Measurements from ENCODE around the gene NOD2.

The NOD2 gene
- long read RNA-seq, donor 1: 0 reads
- long read RNA-seq, donor 2: 0 reads
- long read RNA-seq, donor 3: 0 reads
- long read RNA-seq, donor 4: 0 reads
- long read RNA-seq, donor 5: 0 reads
- long read RNA-seq, donor 6: 0 reads
- long read RNA-seq, donor 7: 0 reads
- long read RNA-seq, donor 8: 0 reads

DNA sequence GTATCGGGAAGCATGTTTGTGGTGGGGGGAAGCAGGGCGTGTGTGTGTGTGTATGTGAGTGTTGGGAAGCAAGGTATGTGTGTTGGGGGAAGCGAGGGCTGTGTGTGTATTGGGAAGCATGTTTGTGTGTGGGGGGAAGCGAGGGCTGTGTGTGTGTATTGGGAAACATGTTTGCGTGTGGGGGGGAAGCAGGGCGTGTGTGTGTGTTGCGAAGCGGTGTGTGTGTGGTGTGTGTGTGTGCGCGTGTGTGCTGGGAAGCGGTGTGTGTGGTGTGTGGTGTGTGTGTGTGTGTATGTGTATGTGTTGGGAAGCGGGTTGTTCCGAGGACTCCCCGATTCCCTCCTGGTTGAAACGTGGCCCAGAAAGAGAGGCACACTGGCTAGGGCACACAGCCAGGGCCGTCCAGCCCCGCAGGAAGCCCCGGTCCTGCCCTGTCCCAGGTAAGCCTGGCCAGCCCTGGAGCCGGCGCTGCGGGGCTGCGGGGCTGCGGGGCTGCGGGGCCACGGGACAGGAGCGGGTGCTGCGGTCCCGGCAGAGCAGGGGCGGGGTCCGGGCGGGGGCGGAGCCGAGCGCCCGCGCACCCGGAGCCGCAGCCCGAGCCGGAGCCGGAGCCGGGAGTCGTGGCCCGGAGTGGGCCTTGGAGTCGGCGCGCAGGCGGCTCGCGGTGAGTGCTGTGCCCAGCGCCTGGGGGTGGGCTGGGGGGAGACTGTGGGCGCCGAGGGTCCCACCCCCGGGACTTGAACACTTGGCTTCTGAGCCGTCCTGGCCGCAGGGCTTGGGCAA lies at the start of gene NOD2:
NOD2 (plus strand) TSS at position 608 of the 783 bp plus-strand sequence. CDS start 5,890 bp downstream, outside the sequence.
- peak; percentile 46 for DNase-seq

GRCh38 chr16:50644245-50644644 lies 49.2 kb upstream of the NOD2 start:
- no peak for DNase-seq

DNA sequence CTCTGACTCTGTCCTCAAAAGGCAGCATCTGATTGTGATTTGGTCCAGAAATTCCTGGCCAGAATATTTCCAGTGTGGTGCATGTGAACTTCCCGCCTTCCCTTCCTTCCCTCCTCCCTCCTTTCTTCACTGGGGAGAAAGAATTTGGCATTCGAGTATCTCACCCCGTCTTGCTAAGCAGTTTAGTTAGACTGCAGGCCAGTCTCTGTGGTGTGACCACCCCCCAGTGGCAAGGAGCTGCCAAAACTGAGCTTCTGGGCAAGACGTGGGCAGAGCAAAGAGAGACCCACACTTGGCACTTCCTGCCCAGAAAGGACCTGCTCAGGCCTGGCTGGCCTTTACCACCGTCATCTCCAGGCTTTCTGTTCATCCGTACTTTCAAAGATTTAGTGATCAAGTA lies 48.7 kb upstream of the NOD2 start:
- DNase-seq: no peak

GRCh38 chr16:50645563-50646220 lies 47.7 kb upstream of the NOD2 start:
- DNase-seq: peak; percentile 39

GRCh38 chr16:50646345-50646744 lies 47.1 kb upstream of the NOD2 start:
- DNase-seq: no peak

DNA sequence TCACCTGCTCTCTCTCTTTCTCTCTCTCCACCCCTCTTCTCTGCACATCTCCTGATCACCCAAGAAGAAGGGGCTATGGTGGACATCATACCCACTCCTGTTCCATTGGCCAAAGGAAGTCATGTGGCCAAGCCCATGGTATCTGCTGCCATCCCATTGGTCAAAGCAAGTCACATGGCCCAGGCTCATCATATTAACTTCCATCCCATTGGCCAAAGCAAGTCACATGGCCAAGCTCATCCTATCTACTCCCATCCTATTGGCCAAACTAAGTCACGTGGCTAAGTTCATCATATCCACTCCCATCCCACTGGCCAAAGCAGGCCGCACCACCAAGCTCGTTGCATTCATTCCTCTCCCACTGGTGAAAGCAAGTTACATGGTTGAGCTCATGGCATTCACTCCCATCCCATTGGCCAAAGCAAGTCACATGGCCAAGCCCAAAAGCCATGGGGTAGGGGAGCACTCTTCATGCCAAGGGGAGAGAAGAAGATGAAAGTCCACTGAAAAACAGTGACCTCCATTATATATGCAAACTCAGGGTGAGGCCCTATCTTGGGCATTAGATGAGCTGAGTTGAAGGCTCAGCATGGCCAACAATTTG lies 41.5 kb upstream of the NOD2 start:
- no peak for DNase-seq

DNA sequence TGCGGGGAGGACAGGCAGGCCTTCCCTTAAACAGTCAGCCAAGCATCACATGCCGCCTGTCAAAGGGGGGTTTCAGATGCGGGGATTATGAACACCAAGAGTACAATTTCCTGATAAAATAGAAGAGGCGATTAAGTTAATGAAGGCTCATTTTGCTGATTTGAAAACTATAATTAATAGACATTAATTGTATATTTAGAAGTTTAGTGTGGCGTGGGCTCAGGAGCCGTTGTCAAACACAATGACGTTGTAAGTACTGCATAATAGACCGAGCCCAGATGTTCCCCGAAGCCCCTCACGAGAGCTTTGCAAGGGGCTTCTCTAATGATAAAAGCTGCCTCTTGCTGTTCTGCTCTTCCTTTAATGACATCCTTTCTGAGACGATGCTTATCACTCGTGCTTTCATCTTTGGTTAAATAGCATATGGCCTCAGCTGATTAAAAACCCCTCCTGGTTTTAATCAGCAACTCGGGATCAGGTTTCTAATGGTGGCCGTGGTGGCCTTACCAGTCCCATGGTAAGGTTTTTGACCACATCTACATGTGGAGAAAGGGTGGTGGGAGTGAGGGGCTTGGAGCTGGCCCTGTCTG lies 40.5 kb upstream of the NOD2 start:
- DNase-seq: no peak

GRCh38 chr16:50653633-50654519 lies 39.5 kb upstream of the NOD2 start:
- DNase-seq: no peak

- DNase-seq: no peak
These were observed 37.8 kb upstream of the NOD2 start for GRCh38 chr16:50655558-50656055.

- no peak for DNase-seq
These were observed 36.2 kb upstream of the NOD2 start for GRCh38 chr16:50657241-50657640.

- DNase-seq: no peak
These were observed 33.6 kb upstream of the NOD2 start for GRCh38 chr16:50659806-50660205.

DNA sequence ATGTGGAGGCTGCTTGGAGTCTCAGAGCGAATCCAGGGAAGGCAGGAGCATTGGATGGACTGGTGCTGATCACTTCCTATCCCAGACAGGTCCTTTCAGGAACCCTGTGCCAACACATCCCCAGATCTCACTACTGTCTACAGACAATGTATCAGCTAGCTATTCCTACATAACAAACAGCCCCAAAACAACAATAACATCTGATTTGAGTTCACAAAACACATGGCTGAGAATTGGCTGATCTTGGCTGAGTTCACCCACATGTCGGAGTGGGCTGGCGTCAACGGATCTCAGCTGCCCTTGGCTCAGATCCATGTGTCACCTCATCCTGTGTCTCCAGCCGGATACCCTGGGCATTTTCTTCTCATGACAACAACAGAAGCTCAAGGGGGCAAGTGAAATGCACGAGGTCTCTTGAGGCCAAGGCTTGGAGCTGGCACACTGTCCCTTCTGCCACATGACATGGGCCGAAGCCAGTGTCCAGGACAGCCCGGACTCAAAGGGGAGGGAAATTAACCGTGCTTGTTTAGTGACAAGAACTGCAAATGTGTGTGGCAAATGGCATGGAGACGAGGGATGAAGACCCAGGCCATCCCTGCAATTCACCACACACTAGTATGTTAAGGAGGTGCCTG lies 31.0 kb upstream of the NOD2 start:
- no peak for DNase-seq

GRCh38 chr16:50664270-50664669 lies 29.1 kb upstream of the NOD2 start:
- no peak for DNase-seq

DNA sequence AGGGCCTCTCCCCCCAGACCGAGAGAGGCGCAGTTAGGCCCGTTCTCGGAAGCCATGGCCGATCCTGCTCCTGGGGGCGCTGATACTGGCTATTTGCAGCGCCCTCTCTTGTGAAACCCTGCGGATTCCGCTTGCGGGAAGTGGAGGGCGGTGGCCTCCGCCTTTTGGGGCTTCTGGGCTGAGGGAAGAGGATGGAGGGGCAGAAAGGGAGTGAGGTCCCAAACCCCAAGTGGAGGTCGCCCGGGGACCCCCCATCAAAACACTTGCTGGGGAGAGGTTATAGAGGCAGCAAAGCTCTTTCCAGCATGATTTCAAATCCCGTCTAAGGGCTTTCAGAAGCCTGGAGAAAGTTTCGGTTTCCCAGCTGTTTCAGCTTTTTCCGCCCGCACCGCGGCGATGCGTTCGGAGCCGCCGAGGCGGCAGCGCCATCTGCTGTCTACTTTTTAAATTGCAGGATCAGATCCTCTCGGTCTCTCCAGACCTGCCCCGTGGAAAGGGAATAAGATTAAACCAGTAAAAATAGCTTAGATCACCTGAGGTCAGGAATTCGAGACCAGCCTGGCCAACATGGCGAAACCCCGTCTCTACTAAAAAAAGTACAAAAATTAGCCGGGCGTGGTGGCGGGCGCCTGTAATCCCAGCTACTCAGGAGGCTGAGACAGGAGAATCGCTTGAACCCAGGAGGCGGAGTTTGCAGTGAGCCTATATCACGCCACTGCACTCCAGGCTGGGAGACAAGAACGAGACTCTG lies 28.1 kb upstream of the NOD2 start:
- peak; percentile 72 for DNase-seq

DNA sequence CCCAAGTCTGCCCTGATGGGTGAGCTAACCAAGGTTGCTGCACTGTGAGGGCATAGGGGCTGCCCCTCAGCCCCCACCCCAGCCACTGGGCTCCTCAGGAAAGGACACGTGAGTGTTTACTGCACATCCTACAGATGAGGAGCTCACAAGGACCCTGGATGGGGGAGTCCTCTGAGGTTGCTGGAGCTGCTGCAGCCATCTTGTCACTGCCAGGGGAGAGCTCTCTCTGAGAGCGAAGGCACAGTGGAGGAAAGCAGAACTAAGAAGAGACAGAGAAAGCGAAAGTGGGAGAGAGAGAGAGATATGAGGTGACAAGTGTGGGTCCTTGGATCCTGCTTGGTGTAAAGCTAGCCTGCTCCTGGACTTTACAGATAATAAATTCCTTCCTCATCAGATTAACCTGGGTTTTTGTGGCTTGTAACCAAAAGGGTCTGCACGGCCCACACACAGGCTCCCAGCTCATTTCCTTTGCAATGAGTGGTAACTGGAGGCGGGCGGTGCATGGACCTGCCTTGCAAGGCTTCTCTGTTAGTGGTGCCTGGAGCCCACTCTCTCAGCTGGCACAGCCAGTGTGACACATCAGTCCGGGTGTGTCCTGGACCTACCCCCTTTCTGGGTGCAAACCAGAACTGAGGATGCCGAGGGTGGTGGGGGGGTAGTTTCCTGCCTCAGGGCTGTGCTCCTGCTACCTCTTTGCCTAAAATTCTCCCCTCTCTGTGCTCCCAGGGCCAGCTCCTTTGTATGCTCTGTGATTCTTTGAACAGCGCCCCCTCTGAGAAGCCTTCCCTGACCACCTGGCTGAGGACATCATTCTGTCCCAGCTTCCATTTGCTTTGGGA lies 26.5 kb upstream of the NOD2 start:
- DNase-seq: no peak

DNA sequence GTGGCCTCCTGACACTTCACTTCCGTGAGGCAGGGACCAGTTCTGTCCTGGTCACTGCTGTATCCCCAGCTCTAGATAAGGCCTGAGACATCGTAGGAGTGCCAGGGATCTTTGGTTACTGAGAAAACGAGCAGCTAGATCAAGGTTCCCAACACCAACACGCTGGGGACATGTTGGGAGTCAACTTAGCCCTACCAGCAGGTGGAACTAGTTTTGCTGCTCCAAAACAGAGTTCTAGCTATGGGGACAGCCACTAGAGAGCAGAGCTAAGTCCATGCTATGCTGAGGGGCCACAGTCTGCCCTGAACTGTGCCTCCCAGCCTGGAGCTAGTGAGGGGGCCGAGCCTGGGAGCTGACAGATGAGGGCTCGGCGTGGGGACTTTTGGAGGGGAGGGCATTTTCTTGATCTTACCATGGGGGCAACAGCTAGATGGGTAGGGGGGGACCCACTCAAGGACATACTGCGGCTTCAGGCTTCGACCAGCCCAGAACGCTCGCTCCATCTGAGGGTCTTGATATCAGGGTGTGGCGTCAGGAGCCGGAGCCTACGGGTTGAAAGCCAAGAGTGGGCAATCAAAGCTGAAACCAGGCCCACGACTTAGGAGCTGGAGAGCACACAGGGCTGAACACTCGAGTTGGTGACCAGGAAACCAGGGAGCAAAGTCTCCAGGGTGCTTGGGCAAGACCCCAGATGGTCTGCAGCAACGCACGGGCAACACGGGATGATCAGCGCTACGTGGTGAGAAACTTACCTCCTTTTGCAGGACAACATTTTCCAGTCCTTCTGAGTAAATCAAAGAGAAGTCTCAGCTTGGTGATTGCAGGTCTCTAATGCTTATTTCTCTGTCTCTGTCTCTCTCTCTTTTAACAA lies 25.7 kb upstream of the NOD2 start:
- DNase-seq: no peak

GRCh38 chr16:50668368-50669008 lies 24.9 kb upstream of the NOD2 start:
- DNase-seq: no peak

DNA sequence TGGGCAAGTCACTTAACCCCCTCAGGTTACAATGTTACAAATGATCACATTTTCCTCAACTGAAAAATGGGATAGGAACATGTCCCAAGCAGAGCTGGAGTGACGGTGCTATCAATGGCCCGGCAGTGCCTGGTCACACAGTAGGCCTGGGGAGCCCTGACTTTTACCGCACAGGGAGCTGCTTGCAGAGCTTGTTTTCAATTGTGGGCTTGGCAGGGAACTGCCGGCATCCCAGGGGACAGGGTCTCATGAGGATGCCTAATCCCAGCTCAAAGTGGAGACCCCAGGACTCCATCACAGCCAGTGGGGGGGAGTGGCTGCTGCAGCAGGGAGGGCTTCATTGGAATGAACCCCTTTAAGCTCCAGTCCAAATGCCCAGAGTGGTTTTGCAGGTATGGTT lies 23.7 kb upstream of the NOD2 start:
- no peak for DNase-seq

Measured in right kidney (tissue), 9 donors.